H1 (cell line): ENCODE results near the gene WFIKKN1. TPM values are rescaled to one million over a fixed set of nuclear protein-coding genes. Genes with fewer than 3 reads are reported as not detected.

Source experiments
- ASH2L ChIP-seq: fragments of 200-600, 300-600 bp; sonication (generic); IDR thresholded peaks from one replicate; pipeline ENCODE4 v1.7.1; 2017; ENCODE audit warnings: low read length
- BRCA1 ChIP-seq: IDR thresholded peaks from 2 replicates; pipeline ENCODE4 v1.6.1; 2012; ENCODE audit warnings: low read depth, low read length, improper control_type of control experiment
- CEBPB ChIP-seq: IDR thresholded peaks from 2 replicates; pipeline ENCODE4 v1.6.1; 2012; ENCODE audit warnings: low read depth, low read length
- CHD1 ChIP-seq: IDR thresholded peaks from 2 replicates; pipeline ENCODE4 v1.6.1; 2012; ENCODE audit warnings: low read depth, low read length, improper control_type of control experiment
- CHD2 ChIP-seq: IDR thresholded peaks from 2 replicates; pipeline ENCODE4 v1.6.1; 2012; ENCODE audit warnings: low read length, improper control_type of control experiment
- GABPA ChIP-seq: IDR thresholded peaks from 2 replicates; pipeline ENCODE4 v1.6.1; 2011; ENCODE audit warnings: mild to moderate bottlenecking, low read length, moderate library complexity, borderline replicate concordance; ENCODE audit not compliant: insufficient read depth
- GTF2F1 ChIP-seq: IDR thresholded peaks from 2 replicates; pipeline ENCODE4 v1.6.1; 2012; ENCODE audit warnings: low read depth, low read length, improper control_type of control experiment, borderline replicate concordance
- HDAC2 ChIP-seq, 2 experiments: fragments of 300-600 bp in 1 of 2; sonication (generic) in 1 of 2; IDR thresholded peaks; 2 replicates each; pipeline ENCODE4 v1.6.1; 2011 to 2012; ENCODE audit warnings: low read depth in 2 of 2, low read length in 2 of 2, mild to moderate bottlenecking in 2 of 2, moderate library complexity in 2 of 2, borderline replicate concordance in 1 of 2, inconsistent platforms in 1 of 2
- PHF8 ChIP-seq: fragments of 200-600 bp; sonication (generic); conservative IDR thresholded peaks from 2 replicates; pipeline ENCODE4 v1.7.1; 2012; ENCODE audit warnings: low read depth, mild to moderate bottlenecking, inconsistent platforms, low read length, moderate library complexity
- POU5F1 ChIP-seq: IDR thresholded peaks from 2 replicates; pipeline ENCODE4 v1.6.1; 2011; ENCODE audit warnings: low read depth, mild to moderate bottlenecking, low read length, moderate library complexity
- RBBP5 ChIP-seq: IDR thresholded peaks from 2 replicates; pipeline ENCODE4 v1.7.1; 2012; ENCODE audit warnings: low read depth, mild to moderate bottlenecking, inconsistent platforms, low read length, moderate library complexity, borderline replicate concordance
- SIN3A ChIP-seq, 2 experiments: IDR thresholded peaks in 1 of 2; conservative IDR thresholded peaks in 1 of 2; 2 replicates each; pipeline ENCODE4 v1.6.1; 2011 to 2012; ENCODE audit warnings: low read length in 2 of 2, improper control_type of control experiment in 1 of 2, low read depth in 1 of 2, mild to moderate bottlenecking in 1 of 2
- SP1 ChIP-seq: IDR thresholded peaks from 2 replicates; pipeline ENCODE4 v1.6.1; 2011; ENCODE audit warnings: low read depth, low read length
- TAF1 ChIP-seq: IDR thresholded peaks from 2 replicates; pipeline ENCODE4 v1.6.1; 2011; ENCODE audit warnings: mild to moderate bottlenecking, low read depth, low read length
- TAF7 ChIP-seq: optimal IDR thresholded peaks from 2 replicates; pipeline ENCODE3; 2011; ENCODE audit warnings: low read depth, mild to moderate bottlenecking, inconsistent platforms, low read length, moderate library complexity, borderline replicate concordance
- TBP ChIP-seq: IDR thresholded peaks from 2 replicates; pipeline ENCODE4 v1.6.1; 2011; ENCODE audit warnings: low read depth, low read length, improper control_type of control experiment
- TEAD4 ChIP-seq: IDR thresholded peaks from 2 replicates; pipeline ENCODE4 v1.6.1; 2012; ENCODE audit warnings: low read depth, low read length, inconsistent platforms, mixed read lengths
- YY1 ChIP-seq: IDR thresholded peaks from 2 replicates; pipeline ENCODE4 v1.6.1; 2011; ENCODE audit warnings: low read depth, mild to moderate bottlenecking, low read length
- polyA plus RNA-seq, 7 experiments: library from polyadenylated mRNA; depleted of rRNA in 3 of 7; stranded (reverse) in 5 of 7; unstranded in 2 of 7; fragments of >200 nt in 5 of 7; fragments of 200-250 nt in 2 of 7; gene quantifications; 1 replicate in 5 of 7; 2 replicates in 1 of 7; 4 replicates in 1 of 7; pipeline versions ENCODE4 v1.2.1 to v1.2.3, GENCODE V29; 2011 to 2013; ENCODE audit warnings: missing spikeins in 2 of 7, mixed read lengths in 2 of 7
- total RNA-seq: library from RNA; stranded (reverse); fragmentation: NEBNext Ultra II Directional; extraction: Animal tissue kit (Norgen Biotek cat#: 25700); gene quantifications from 2 replicates; pipeline ENCODE4 v1.2.1, GENCODE V29; 2021
- TF ChIP-seq, protein P1 (sequence below): IDR thresholded peaks from 2 replicates; pipeline ENCODE4 v1.6.1; 2012; ENCODE audit warnings: inconsistent platforms
- TF ChIP-seq, protein P2 (sequence below), 3 experiments: IDR thresholded peaks; 1 replicate in 2 of 3; 2 replicates in 1 of 3; pipeline versions ENCODE4 v1.5.1 to v1.6.1; 2011; ENCODE audit warnings: low read length in 3 of 3, mild to moderate bottlenecking in 3 of 3, inconsistent platforms in 2 of 3, low read depth in 1 of 3, moderate library complexity in 1 of 3; ENCODE audit not compliant: insufficient read depth in 1 of 3; ENCODE audit errors: control extremely low read depth in 1 of 3
- TF ChIP-seq, protein P3 (sequence below): IDR thresholded peaks from 2 replicates; pipeline ENCODE4 v1.6.1; 2012; ENCODE audit warnings: inconsistent platforms

The WFIKKN1 gene
- total and polyA plus RNA-seq, 2 of the 8 experiments (the other 6 are each of a cell fraction or from before 2014, with no cell fraction given) = 11.4 to 15.8 TPM

DNA sequence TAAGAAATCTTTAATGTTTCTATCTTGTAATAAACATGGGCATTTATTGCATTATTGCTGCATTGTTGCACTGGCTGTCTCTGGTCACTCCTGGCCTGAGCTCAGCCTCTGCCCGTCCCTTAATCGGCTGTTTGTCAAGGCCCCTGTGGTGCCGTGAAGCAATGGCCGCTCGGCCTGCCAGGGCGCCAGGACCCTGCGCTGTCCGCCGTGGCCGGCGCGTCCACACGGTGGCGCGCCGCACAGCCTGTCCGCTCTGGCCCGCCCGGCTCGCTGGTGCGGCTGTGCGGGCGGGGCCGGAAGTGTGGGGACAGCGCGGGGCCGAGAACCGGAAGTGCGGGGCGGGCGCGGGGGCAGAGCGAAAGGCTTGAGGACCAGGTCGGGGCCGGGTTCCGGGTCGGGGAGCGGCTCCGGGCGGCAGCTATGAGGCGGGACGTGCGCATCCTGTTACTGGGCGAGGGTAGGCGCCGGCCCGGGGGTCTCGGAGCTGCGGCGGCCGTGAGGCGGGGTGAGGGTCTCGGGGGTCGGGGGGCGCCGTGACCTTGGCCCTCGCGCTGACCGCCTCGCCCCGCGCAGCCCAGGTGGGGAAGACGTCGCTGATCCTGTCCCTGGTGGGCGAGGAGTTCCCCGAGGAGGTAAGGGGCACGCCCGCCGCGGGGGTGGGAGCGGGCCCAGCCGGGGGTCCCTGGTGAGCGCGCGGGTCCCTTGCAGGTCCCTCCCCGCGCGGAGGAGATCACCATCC, 37.2 kb downstream of the WFIKKN1 start, which contains the start of gene RHOT2 (continued):
- TF ChIP-seq, protein P1, sequence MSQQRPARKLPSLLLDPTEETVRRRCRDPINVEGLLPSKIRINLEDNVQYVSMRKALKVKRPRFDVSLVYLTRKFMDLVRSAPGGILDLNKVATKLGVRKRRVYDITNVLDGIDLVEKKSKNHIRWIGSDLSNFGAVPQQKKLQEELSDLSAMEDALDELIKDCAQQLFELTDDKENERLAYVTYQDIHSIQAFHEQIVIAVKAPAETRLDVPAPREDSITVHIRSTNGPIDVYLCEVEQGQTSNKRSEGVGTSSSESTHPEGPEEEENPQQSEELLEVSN = no peak; the same call in 1 of the 2 replicates
- peak; percentile 98 for TF ChIP-seq GABPA
- TF ChIP-seq CHD2 = no peak
- peak; percentile 81 to 91; a peak in 2 of 4 replicates for TF ChIP-seq SIN3A (conservative IDR thresholded peaks at IDR 0.05 in 1 of 2, IDR thresholded peaks at IDR 0.05 in 1 of 2; ENCODE audit: low read depth in 1 of 2, low read length in 2 of 2)
- no peak for TF ChIP-seq RBBP5
- no peak for TF ChIP-seq CHD1
- peak; percentile 51 for TF ChIP-seq ASH2L
- TF ChIP-seq, protein P2, sequence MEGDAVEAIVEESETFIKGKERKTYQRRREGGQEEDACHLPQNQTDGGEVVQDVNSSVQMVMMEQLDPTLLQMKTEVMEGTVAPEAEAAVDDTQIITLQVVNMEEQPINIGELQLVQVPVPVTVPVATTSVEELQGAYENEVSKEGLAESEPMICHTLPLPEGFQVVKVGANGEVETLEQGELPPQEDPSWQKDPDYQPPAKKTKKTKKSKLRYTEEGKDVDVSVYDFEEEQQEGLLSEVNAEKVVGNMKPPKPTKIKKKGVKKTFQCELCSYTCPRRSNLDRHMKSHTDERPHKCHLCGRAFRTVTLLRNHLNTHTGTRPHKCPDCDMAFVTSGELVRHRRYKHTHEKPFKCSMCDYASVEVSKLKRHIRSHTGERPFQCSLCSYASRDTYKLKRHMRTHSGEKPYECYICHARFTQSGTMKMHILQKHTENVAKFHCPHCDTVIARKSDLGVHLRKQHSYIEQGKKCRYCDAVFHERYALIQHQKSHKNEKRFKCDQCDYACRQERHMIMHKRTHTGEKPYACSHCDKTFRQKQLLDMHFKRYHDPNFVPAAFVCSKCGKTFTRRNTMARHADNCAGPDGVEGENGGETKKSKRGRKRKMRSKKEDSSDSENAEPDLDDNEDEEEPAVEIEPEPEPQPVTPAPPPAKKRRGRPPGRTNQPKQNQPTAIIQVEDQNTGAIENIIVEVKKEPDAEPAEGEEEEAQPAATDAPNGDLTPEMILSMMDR (IDR thresholded peaks at IDR 0.05; ENCODE audit: control extremely low read depth in 1 of 3, insufficient read depth in 1 of 3, low read depth in 1 of 3, low read length in 3 of 3) = peak in 2 of 3 experiments; percentile 85 to 99; a peak in 3 of 4 replicates
- TF ChIP-seq POU5F1 = 0 out of 2 replicates have a peak, but pooled peaks have one; percentile 4
- TF ChIP-seq YY1 = peak; percentile 97
- TF ChIP-seq TBP = peak; percentile 59; the same call in 1 of the 2 replicates
- peak; percentile 77 for TF ChIP-seq PHF8
- no peak for TF ChIP-seq HDAC2 (IDR thresholded peaks at IDR 0.05; ENCODE audit: borderline replicate concordance in 1 of 2, low read depth in 2 of 2, low read length in 2 of 2)
- TF ChIP-seq TAF1 = peak; percentile 69; the same call in 1 of the 2 replicates
- TF ChIP-seq TAF7 = peak; percentile 80
- no peak for TF ChIP-seq BRCA1
- TF ChIP-seq GTF2F1 = no peak
- no peak for TF ChIP-seq TEAD4
- peak; percentile 82 for TF ChIP-seq CEBPB
- peak; percentile 48; the same call in 1 of the 2 replicates for TF ChIP-seq SP1
- TF ChIP-seq, protein P3, sequence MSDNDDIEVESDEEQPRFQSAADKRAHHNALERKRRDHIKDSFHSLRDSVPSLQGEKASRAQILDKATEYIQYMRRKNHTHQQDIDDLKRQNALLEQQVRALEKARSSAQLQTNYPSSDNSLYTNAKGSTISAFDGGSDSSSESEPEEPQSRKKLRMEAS = peak; percentile 62
